ENCODE results near the gene DTNA.

DTNA gene

DNA sequence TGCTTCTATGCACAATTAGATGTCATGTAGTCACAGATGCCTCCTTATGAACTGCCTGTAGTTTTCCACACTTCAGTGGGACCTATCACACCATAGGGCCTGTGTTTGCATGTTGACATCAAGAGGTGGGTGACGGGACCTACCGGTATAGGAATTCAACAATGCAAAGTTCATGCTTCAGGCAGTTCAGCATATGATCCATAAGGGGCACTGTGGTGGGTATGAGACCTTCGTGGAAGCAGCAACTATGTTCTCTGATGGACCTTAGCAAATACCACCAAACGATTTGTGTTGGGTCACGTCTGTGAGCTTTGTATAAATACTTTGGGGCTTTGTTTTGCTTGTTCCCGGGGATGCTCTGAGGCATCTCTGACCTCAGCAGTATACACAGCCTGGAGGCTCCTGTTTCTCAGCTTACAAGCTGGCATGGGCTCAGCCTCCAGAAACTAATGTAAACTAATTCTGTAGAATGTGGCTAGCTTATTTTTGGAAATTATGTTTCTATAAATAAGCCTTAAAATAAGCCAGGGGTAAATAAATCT, 111.6 kb downstream of the DTNA start:
- no peaks in the 10 kb centered on the region for H3K4me1 Mint-ChIP-seq (ENCODE audit: low read depth)
- no peaks in the 10 kb centered on the region for H3K9me3 Mint-ChIP-seq (ENCODE audit: low read depth)
- no peak overlapping the region for H3K4me3 Mint-ChIP-seq
- H3K36me3 Mint-ChIP-seq: no peaks in the 10 kb centered on the region
- H3K27ac Mint-ChIP-seq: no peak overlapping the region
- H3K27me3 Mint-ChIP-seq: peaks cover 3% of the 10 kb centered on the region

DNA sequence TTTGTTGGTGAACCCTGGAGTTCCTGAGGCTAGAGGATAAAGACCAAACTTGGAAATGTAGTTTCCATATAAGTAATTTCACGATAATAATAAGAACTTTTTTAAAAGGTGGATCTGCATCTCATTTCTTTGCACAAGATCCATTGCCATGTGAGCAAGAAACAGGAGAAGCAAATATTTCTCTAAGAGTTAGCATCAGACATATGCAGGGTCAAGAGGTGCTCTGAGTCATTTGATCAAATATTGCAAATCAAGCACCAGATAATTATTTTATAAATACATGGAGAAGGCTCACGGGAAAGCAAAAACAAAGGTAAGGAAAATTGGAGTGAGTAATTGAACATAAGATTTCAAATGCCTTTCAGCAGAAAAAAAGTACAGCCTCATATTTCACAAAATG, 118.0 kb downstream of the DTNA start:
- Mint-ChIP-seq H3K4me1 (ENCODE audit: low read depth) (no peaks in the 10 kb centered on the region), H3K27me3 (peaks cover 2% of the 10 kb centered on the region), H3K4me3 (no peak overlapping the region), H3K36me3 (no peaks in the 10 kb centered on the region), H3K27ac (no peak overlapping the region), H3K9me3 (ENCODE audit: low read depth) (no peaks in the 10 kb centered on the region)

DNA sequence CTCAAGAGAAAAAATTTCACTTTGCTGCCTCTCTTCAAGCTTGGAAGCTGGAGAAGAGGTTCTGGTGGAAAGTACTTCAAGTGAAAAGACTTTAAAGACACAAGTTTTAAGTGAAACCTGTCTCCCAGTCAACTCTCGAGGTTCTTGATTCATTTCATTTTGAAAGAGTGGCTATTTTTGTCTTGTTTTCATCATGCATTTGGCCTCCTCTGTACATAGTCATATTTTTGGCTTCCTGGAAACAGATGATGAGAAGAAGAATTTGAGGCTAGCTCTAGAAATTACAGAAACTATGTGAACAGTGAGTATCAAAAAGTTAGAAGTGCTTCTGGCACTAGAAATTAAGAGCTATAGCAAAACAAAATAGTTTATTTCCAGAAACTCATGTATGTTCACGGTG, 124.8 kb downstream of the DTNA start:
- Mint-ChIP-seq H3K27me3 (peaks cover 6% of the 10 kb centered on the region), H3K36me3 (no peaks in the 10 kb centered on the region)

DNA sequence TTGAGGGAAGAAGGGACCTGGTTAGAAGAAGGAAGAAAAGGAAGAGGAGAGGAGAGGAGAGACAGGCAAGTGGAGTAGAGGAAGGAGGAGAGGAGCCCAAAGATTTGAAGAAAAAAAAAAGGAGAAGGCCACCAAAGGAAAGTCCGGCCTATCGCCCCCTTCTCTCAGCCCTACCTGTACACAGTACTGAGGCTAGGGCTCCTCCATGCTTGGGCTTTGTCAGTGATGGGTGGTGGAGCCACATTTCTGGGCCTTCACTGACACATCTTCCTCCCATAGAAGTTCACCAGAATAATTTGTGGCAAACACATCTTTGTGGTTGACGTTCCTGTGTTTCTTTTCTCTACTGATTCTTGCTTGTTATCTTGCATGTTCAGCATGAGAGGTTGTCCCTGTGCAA, 125.4 kb downstream of the DTNA start:
- H3K27me3 Mint-ChIP-seq: peaks cover 6% of the 10 kb centered on the region
- no peaks in the 10 kb centered on the region for H3K36me3 Mint-ChIP-seq
- H3K9me3 Mint-ChIP-seq (ENCODE audit: low read depth): no peaks in the 10 kb centered on the region
- H3K4me1 Mint-ChIP-seq (ENCODE audit: low read depth): no peaks in the 10 kb centered on the region
- H3K27ac Mint-ChIP-seq: peak overlapping the region; percentile 55
- no peak overlapping the region for H3K4me3 Mint-ChIP-seq

More for the DNA sequence above, 124.8 kb downstream of the DTNA start:
- Mint-ChIP-seq H3K27ac (peak overlapping the region; percentile 55), H3K4me3 (no peak overlapping the region), H3K4me1 (ENCODE audit: low read depth) (no peaks in the 10 kb centered on the region), H3K9me3 (ENCODE audit: low read depth) (no peaks in the 10 kb centered on the region)

DNA sequence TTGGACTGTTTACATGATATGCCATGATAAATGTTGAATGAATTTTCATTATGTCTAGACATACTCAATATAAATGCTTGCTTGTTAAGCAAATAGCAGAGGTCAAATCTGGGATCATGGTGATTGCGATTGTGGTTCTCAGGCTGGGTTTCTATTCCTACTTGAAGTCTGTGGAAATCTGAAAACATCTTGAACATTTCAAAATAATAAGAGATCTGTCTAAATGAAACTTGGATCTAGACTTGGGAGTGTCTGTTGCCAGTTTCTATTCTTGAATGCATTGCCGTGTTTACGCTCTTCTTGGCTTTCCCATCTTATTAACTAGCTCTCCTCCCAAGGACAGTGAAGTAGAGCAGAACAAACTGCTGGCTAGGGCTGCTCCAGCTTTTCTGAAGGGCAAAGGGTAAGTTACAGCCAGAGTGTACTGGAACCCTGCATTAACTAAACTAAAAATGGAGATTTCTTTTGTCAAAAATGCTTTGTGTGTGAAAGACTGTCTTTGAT, 127.7 kb downstream of the DTNA start:
- Mint-ChIP-seq H3K4me3 (no peak overlapping the region), H3K27ac (no peak overlapping the region), H3K9me3 (ENCODE audit: low read depth) (no peaks in the 10 kb centered on the region), H3K27me3 (peaks cover 7% of the 10 kb centered on the region), H3K4me1 (ENCODE audit: low read depth) (no peaks in the 10 kb centered on the region), H3K36me3 (no peaks in the 10 kb centered on the region)

DNA sequence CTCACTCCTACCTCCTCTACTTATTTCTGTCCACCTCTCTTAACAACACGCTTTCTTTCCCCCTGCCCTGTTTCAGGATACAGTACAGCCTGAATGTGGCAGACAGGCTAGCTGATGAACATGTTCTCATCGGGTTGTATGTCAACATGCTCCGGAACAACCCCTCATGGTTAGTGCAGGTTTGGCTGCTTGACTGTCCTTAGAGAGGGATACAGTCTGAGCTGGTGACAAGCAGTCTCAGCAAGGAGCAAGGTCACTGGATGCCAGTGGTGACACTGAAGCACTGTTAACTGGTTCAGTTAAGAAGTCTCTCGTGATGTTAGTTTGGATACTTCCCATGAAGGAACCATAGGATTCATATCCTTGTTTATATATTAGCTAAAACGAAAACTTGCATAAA, 128.6 kb downstream of the DTNA start:
- Mint-ChIP-seq H3K4me1 (ENCODE audit: low read depth) (no peaks in the 10 kb centered on the region), H3K27ac (no peak overlapping the region), H3K36me3 (no peaks in the 10 kb centered on the region), H3K9me3 (ENCODE audit: low read depth) (no peaks in the 10 kb centered on the region), H3K27me3 (peaks cover 7% of the 10 kb centered on the region), H3K4me3 (no peak overlapping the region)

DNA sequence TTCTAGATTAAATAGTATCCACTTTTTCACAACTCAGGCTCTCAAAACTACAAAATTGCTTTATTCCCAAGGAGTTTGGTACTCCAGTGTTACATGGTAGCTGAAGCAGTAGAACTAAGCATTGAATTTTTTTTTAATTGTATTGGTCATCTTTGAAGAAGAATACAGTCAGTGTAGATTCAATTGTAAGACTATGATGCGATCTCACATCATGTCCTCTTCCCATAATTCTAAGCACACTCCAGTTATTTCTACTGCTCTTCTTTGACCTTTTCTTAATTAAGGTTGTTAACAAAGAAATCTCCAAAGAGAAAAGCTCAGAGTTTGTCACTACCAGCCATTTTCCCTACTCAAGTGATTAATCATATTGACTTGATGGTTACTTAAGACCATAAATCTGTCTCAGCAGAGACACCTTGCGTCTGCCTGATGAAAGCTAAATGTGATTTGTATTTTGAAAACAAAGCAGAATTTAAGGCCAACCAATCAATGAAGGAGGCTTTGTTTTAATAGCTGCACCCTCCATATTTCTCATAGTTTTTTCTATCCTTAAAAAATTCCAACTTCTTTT, 130.2 kb downstream of the DTNA start:
- Mint-ChIP-seq H3K27ac (no peak overlapping the region), H3K27me3 (peaks cover 7% of the 10 kb centered on the region), H3K4me1 (ENCODE audit: low read depth) (no peaks in the 10 kb centered on the region), H3K36me3 (no peaks in the 10 kb centered on the region), H3K9me3 (ENCODE audit: low read depth) (no peaks in the 10 kb centered on the region), H3K4me3 (no peak overlapping the region)

DNA sequence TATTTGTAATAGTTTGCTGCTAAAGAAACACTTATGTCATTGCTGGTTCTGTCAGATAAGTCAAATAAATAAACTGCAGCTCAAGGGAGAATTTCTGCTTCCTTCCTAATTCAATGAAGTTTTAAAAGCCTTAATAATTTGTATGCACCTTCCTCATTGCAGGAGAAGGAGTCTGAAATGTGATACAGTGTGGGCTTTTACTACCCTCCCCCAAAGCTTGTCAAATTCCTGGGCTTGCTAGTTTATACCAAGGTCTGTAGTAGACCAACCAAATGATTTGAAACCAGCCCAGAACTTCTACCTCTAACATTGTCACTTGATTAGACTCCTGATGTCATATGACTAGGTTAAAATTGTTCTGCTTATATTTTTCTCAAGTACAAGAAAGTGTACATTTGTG, 131.8 kb downstream of the DTNA start:
- H3K4me3 Mint-ChIP-seq: no peak overlapping the region
- peaks cover 3% of the 10 kb centered on the region for H3K27me3 Mint-ChIP-seq
- H3K27ac Mint-ChIP-seq: no peak overlapping the region
- no peaks in the 10 kb centered on the region for H3K36me3 Mint-ChIP-seq
- no peaks in the 10 kb centered on the region for H3K4me1 Mint-ChIP-seq (ENCODE audit: low read depth)
- no peaks in the 10 kb centered on the region for H3K9me3 Mint-ChIP-seq (ENCODE audit: low read depth)

DNA sequence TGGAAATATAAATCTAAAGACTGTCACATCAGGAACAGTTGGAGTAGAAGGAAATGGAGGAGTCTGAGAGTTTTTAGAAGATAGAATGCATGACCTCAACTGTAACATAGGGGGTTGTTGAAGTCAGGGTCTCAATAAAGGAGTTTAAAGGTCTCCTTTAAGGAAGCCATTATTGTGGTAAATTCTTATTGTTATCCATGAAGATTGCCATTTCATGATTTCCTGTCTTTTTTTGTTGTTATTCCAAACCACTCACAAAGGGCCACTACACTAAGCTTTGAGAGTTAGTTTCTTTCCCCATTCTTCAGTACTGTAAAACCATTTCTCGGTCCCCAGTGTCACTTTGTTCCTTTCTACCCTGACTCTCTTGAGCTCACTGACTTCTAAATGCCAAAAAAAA, 134.0 kb downstream of the DTNA start:
- Mint-ChIP-seq H3K4me3 (no peak overlapping the region), H3K4me1 (ENCODE audit: low read depth) (no peaks in the 10 kb centered on the region), H3K27ac (no peak overlapping the region), H3K27me3 (peaks cover 3% of the 10 kb centered on the region), H3K36me3 (no peaks in the 10 kb centered on the region), H3K9me3 (ENCODE audit: low read depth) (no peaks in the 10 kb centered on the region)

DNA sequence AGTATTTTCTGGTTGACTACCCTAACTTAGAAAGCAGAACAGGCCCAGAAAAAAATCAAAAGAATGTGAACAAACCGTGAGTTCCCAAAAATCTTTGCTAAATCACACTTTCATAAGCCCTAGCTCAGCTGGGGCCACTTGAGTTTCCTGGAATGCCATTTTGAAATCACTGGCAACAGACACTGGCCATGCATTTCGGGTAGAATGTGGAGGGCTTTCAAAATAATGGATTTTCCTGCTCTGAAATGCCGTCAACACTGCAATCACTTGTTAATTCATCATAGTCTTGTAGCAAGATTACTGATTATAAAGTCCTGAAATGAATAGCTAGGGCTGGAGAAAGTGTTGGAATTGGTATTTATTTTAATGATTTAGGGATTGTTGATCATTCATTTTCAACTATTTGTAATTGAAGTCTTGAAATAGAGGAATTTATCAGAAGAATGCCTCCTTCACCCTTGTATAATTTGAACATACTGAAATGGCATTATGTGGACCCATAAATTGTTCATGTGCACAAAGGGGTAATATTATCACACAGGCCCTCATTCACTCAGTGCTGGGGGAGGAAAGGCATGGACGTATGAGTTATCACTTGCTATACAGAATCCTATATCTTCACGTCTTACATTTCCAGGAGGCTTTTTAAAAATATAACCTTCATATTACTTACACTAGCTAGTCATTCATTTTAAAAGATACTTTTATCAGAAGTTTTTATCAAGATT, 134.8 kb downstream of the DTNA start:
- H3K9me3 Mint-ChIP-seq (ENCODE audit: low read depth): no peaks in the 10 kb centered on the region
- peaks cover 3% of the 10 kb centered on the region for H3K27me3 Mint-ChIP-seq
- H3K4me1 Mint-ChIP-seq (ENCODE audit: low read depth): no peaks in the 10 kb centered on the region
- H3K27ac Mint-ChIP-seq: no peak overlapping the region
- H3K4me3 Mint-ChIP-seq: no peak overlapping the region
- H3K36me3 Mint-ChIP-seq: no peaks in the 10 kb centered on the region

DNA sequence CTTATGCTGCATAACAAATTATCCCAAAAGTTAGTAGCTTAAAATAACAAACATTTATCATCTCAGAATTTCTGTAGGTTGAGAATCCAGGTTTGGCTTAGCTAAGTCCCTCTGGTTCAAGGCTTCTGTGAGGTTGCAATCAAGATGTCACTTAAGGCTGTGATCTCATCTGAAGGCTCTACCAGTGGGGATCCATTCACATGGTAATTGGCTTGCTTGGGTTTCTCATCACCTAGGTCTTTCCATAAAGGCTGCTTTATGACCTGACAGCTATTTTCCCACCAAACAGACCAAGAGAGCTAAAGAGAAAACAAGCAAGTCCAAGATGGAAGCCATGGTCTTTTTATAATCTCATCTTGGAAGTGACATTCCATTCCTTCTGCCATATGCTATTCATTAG, 137.3 kb downstream of the DTNA start:
- H3K27ac Mint-ChIP-seq: no peak overlapping the region
- no peak overlapping the region for H3K4me3 Mint-ChIP-seq
- H3K36me3 Mint-ChIP-seq: no peaks in the 10 kb centered on the region
- no peaks in the 10 kb centered on the region for H3K9me3 Mint-ChIP-seq (ENCODE audit: low read depth)
- no peaks in the 10 kb centered on the region for H3K4me1 Mint-ChIP-seq (ENCODE audit: low read depth)
- peaks cover 2% of the 10 kb centered on the region for H3K27me3 Mint-ChIP-seq

DNA sequence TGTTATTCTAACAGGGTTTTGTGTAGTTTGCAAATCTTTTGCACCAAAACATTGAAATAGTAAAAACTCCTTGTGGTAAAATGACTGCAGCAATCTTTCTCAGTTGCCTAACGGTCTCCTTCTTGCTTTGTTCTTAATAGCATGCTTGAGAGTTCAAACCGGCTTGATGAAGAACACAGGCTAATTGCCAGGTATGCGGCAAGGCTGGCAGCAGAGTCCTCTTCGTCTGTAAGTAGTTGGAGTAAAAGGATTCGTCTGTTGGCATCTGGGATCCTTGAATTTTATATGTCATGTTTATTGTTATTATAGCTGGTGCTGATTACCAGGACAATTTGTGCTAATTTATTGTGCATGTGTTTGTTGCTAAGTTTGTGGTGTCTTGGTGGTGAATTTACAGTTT, 138.1 kb downstream of the DTNA start:
- Mint-ChIP-seq H3K27me3 (no peaks in the 10 kb centered on the region), H3K9me3 (ENCODE audit: low read depth) (no peaks in the 10 kb centered on the region), H3K4me3 (no peak overlapping the region), H3K4me1 (ENCODE audit: low read depth) (no peaks in the 10 kb centered on the region), H3K27ac (no peak overlapping the region), H3K36me3 (no peaks in the 10 kb centered on the region)

DNA sequence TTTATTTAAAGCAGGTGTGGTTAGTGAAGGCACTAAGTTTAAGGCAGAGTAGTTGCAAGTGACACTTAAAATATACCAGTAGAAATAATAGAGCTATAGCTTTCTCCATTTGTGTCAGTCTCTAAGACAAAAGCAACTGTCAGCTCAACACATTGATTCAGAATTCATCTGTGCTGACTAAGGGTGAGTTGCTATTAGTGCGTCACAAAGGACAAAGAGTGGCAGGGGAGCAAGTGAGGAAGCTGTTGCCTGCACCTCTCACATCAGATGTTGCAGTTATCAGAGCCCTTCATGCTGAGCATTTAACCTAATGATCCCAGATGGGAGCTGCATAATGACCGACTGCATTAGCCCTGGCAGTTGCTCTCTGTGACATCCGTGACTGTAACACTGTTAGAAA, 138.6 kb downstream of the DTNA start:
- H3K27me3 Mint-ChIP-seq: no peaks in the 10 kb centered on the region
- H3K4me3 Mint-ChIP-seq: no peak overlapping the region
- H3K9me3 Mint-ChIP-seq (ENCODE audit: low read depth): no peaks in the 10 kb centered on the region
- no peak overlapping the region for H3K27ac Mint-ChIP-seq
- no peaks in the 10 kb centered on the region for H3K4me1 Mint-ChIP-seq (ENCODE audit: low read depth)
- H3K36me3 Mint-ChIP-seq: no peaks in the 10 kb centered on the region

DNA sequence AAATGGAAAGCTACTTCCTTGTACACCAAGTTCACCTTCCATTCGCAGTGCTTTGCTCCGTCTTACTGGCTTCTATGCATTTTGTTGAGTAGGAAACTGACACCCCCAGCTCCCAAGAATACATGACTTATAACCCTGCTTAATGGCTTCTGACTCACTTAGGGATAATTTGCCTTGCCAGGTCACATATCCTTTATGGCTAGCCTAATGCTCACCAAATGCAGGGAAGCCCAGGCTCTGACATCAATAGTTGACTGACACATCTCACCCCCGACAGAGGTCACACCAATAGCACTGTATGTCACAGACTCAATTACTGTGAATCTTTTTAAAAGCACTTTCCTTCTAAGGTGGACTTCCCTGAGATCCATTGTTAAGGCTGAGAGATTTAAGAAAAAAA, 147.2 kb downstream of the DTNA start:
- peak overlapping the region; percentile 30 for H3K27ac Mint-ChIP-seq
- no peaks in the 10 kb centered on the region for H3K27me3 Mint-ChIP-seq
- H3K9me3 Mint-ChIP-seq (ENCODE audit: low read depth): no peaks in the 10 kb centered on the region
- no peak overlapping the region for H3K4me3 Mint-ChIP-seq
- peaks cover 21% of the 10 kb centered on the region for H3K4me1 Mint-ChIP-seq (ENCODE audit: low read depth)
- H3K36me3 Mint-ChIP-seq: no peaks in the 10 kb centered on the region

DNA sequence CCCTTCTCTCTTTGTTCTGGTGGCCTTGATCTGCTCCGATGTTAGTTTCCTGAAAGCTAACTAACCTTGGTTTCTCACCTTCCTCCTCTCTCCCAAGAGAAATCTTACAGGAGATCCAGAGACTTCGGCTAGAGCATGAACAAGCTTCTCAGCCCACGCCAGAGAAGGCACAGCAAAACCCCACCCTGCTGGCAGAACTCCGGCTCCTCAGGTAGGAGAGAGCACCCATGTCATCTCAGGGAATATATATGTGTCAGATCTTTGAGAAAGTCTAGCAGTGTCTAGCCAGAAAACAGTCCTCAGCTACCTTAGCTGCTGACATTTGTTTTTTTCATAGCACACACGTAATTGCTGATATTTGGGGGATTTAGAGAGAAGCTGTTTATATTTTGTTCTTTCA, 148.1 kb downstream of the DTNA start:
- Mint-ChIP-seq H3K27me3 (no peaks in the 10 kb centered on the region), H3K36me3 (peaks cover 2% of the 10 kb centered on the region), H3K27ac (no peak overlapping the region), H3K9me3 (ENCODE audit: low read depth) (no peaks in the 10 kb centered on the region), H3K4me3 (no peak overlapping the region), H3K4me1 (ENCODE audit: low read depth) (peaks cover 28% of the 10 kb centered on the region)

DNA sequence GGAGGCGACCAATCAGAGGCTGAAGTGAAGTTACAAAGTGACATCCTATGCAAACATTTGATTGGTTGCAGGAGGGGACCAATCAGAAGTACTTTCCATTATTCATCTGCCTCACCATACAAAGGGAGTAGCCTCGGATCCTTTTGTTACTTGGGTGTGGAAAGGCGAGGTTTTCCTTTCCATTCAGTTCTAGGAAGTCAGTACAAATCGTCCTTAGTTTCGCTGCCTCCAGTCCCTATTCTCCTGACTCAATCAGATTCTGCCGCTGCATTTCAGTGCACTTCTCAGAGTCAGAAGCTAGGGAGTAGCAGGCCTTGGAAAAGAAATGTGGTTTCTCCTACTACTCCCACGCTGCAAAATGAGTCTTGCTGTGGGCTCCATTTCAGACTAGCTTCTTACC, 149.4 kb downstream of the DTNA start:
- Mint-ChIP-seq H3K9me3 (ENCODE audit: low read depth) (no peaks in the 10 kb centered on the region), H3K27ac (no peak overlapping the region), H3K4me1 (ENCODE audit: low read depth) (peaks cover 35% of the 10 kb centered on the region), H3K27me3 (no peaks in the 10 kb centered on the region), H3K4me3 (no peak overlapping the region), H3K36me3 (peaks cover 2% of the 10 kb centered on the region)

Measured in activated naive CD8-positive, alpha-beta T cell (primary cell).